ENCODE data around the gene LNX2.

Gene LNX2

DNA sequence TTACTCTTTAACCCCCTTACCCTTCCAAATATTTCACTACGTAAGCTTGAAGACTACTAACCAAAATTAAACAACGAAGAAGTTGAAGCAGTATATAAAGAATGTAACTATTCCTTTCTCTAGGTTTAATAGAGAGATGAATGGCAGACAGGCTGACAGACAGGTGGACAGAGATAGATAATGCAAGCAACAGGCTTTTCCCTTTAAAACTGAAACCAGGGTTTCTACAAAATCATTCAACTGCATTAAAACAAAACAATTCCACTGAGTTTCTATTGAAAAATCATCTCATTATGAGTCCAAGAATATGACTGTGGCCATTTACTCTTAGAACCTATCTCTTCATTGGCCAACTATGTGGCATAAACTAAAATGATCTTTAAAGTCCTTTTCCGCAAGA, 15.2 kb downstream of the LNX2 start:
- no peak for DNase-seq

DNA sequence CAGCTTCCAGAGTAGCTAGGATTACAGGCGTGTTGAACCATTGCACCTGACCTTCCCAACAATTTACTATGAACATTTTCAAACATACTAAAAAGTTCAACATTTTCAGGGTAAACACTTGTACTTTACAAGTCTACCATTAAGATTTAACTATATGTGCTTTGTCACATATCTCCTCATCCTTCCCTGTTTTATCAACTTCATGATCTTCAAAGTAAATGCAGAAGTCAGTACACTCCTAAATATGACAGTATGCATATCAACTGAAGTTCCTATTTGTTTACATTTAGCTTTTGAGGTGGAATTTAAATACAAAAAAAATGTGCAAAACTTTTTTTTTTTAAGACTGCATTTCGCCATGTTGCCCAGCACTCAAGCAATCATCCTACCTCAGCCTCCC, 18.5 kb downstream of the LNX2 start:
- DNase-seq: no peak

DNA sequence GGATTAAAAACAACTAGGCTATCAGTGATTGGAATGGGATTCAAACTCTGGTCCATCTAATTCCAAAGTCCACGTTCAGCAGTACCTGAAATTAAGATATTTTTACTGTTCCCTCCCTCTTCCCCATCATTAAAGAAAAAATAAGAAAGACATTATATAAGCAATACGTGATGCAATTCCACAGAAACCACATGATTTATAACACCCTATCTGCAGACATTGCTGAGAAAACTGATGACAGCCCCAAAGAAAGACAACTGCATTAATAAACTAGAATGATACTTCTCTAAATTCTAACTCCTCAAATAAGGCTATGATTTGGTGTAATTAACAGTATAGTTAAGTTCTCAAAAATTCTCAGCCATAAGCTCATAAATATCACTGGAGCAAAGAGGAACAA, 19.1 kb downstream of the LNX2 start:
- no peak for DNase-seq

DNA sequence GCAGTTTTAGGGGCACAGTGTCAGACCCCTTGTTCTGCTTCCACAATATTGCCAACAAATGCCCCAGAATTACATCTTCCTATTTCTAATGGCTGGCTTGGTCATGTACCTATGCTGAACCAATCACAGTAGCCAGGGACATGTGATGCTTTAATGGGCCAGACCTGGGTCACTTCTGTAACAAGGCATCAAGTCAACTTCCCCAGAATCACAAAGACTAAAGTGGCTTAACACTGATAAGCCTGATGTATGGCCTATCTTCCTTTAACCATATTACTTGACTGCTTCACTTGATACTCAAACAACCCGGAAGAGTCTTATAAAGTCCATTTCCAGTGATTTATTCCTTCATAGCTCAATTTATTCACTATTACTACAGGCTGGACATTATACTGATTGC, 19.6 kb downstream of the LNX2 start:
- DNase-seq: no peak

DNA sequence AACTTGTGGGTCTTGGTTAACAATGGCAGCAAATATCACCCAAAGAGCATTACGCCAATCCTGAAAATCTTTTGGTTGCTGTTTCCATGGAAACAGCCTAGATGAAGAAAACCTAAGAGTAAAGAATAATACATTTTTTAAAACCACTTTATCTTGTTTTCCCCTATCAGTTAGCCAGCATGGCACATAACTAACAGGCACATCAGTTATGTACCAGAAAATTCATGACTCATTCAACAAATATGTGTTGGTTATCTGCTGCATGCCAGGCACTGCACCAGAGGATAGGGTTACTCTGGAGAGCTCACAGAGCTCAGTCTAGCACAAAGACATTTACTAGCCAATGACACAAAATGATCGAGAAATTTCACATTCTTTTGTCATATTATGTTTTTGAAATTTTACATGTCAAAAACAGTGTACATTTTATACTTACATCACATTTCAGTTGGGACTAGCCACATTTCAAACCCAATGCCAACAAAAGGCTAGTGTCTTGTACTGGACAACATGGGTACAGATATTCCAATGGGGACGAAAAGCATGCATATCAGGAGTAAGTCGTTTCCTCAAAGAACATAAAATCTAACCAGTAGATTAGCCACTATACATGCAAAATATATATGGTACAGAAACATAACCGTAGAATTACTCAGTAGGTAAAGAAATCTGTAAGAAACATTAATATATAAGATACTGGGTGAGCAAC, 20.3 kb downstream of the LNX2 start:
- DNase-seq: no peak

DNA sequence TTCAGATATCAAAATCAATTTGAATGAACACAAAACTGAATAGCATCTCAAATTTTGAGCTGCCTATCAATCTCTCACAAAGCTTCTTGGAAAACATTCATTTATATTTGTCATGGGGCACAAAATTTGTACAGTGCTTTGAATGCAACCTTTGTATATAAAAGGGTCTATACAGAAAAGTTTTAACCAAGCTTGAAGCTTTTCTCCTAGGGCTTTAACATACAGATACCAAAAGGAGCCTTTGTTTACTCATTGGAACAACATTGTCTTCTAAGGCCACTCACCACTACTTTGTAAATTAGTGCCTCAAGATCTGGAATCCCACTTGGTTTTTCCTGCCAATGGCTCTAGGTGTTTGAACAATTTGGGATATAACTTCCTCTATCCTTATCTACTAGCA, 21.2 kb downstream of the LNX2 start:
- DNase-seq: no peak

DNA sequence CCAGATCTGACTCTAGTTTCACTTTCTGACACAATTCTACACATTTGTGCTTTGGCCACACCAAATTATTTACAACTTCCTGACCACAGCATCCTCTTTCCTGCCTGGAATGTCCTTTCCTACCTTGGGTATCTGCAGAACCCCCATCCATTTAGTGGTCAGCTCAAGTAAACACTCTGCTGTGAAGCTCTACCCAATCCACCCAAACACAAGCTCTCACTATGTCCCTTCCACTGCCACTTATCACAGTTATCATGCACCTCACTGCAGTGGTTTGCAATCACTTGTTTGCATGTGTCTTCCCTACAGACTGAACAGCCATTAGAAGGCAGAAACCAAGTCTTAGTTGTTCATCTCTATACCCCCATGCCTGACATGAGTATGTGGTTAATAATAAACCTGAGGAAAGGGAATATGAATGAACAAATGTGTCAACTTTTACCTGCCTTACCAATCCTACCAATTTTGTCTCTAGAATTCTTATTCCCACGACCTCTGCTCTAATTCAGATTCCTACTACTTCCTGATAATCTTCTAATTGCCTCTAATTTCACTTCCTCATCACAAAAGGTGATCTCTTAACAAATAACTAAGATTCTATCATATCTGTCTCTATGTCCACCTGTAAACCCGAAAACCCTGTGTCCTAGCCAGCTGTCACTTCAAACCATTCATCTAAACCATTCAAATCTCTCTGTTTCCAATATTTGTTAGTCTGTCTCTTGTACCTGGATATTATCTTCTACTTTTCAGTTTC, 25.1 kb downstream of the LNX2 start:
- no peak for DNase-seq

DNA sequence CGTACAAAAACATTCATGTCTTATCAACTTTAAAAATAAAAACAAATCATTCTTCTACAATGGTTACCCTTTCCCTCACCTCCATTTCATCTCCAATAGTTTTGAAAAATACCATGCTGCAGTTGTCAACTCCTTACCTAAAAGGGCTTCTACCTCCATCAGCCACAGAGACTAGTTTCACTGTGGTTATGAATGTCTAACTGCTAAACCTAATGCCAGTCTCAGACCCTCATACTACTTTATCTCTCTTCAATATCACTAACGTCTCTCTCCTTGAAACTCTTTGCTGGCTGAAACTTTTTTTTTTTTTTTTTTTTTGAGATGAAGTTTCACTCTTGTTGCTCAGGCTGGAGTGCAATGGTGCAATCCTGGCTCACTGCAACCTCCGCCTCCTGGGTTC, 27.1 kb downstream of the LNX2 start:
- DNase-seq: no peak

DNA sequence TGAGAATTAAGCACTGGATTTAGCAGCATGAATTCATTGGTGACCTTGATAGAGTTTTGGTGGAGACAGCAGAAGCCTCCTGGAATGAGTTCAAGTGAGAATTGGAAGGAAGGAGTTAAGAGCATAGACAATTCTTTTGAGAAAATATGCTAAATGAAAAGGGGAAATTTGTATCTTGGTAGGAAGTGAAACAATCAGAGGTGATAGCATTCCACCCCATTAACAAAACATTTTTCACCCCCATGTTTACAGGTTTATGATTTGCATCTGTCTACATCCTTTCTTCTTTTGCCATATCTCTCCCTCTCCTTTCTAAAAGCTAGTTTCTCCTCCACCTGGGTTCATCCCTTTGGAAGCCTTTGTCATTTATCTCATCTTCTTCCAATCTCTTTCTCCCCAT, 27.5 kb downstream of the LNX2 start:
- no peak for DNase-seq

DNA sequence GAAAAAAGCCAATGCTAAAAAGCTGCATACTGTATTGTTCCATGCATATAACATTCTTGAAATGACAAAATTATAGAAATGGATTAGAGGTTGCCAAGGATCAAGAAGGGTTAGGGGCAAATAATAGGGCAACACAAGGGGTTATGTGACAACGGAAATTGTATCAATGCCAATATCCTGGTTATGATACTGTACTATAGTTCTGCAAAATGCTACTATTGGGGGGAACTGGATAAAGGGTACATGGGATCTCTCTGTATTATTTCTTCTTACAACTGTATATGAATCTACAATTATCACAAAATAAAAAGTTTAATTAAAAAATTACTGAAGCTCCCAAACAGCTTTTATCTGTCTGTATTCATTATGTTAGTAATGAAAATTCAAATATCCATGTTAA, 31.9 kb downstream of the LNX2 start:
- DNase-seq: no peak

DNA sequence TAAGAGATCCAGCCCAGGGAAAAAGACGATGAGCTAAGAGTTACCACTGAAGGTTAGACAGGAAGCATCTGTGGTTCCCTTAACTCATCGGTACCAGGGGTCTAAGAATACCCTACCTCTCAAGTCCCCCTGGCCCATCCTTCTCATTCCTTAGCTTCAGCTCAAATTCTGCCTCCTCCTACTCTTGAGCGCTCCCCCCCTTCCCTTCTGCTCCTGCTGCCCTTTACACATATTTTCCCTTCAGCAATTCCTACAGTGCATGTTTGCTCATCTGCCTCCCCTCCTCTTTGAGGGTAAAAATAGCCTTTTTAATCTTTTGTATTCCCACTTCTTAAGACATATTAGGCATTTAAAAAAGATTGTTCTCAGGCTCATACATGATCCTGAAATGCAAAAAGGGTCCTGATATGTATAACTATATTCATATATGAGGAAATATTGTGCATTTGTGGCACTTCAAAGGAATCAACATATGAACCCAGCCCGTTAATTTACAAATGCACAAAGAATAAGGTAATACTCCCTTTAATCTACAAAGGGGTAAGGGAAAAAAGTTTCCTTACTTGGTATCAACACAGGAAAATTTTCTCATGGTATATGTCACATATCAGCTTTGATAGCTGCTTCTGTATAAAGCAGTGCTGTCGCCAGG, 33.1 kb downstream of the LNX2 start:
- no peak for DNase-seq

DNA sequence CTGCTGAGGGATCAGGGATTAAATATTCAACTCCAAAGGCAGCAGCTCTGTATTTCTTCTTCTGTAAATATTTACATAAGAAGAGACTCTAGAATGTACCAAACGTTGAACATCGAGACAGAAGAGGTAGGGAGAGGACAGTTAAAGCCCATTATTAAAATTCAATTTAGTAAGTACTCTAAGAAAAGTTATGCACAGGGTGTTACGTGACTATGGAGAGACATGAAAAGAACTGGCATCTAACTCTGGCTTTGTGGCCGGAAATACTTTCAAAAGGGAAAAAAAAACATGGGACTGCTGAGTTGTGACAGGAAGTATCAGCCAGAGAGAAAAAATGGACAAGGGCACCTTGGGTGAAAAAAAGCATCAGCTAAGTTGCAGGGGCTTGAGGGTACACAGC, 36.7 kb downstream of the LNX2 start:
- DNase-seq: no peak

DNA sequence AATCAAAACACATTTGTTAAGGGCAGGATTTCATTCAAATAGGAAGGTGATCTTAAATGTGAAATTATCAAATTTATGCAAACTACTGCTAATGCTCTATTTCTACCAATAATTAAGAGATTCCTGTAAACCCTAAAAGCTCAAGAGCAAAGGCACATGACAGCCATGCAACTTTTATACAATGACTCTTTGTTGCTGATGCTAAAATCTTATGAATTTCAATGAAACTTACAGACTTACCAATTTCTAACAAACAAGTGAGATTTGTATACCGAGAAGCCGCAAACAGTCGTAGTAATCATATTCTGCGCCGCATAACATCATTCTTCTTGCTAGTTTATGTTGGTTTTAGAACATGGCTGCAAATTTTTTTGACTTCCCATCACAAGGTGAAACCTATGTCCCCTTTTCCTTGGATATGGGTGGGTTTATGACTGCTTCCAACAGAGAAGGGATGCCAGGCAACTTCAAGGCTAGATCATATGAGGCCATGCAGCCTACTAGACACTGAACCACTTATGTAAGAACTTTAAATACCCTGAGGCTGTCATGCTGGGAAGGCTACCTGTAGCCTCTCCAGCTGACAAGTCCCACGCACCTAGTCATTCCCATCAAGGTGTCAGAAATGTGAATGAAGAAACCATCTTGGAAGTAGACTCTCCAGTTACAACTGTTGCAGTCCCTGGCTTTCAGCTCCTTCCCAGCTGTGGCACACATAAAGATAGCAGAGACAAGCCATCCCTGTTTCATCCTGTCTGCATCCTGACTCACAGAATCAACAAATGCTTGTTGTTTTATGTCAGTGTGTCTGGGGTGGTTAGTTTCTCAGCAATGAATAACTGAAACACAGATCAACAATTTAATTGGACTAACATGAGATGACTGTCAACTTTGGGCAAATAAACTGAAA, 42.0 kb downstream of the LNX2 start:
- DNase-seq: no peak

DNA sequence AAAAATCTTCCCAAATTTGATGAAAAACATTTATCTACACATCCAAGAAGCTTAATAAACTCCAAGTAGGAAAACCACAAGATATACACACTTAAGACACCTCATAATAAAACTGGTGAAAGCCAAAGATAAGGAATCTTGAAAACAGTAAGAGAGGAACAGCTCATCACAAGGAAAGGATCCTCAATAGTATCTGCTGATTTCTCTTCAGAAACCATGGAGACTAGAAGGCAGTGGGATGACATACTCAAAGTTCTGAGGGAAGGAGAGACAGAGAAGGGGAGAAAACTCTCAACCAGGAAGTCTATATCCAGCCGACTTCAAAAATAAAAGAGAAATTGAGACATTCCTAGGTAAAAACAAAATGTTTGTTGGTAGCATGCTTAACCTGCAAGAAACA, 45.7 kb downstream of the LNX2 start:
- no peak for DNase-seq

DNA sequence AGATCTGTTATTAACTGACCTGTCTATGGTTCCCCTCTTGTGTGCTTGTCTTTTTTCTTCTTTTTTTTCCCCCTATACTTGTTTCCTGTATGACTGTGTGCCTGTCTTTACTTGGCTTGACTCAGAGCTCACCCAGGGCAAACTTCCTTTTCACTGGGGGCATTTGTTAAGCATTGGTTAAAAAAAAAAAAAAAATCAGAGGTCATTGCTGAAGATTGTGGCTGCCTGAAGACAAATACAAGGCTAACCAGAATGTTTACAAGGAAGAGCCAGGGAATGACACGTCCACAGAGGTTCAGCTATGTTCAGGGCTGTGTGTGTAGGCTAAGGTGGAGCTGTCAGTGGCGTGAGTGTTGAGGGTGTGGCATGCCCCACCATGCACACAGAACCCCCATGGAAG, 47.1 kb downstream of the LNX2 start:
- DNase-seq: no peak

DNA sequence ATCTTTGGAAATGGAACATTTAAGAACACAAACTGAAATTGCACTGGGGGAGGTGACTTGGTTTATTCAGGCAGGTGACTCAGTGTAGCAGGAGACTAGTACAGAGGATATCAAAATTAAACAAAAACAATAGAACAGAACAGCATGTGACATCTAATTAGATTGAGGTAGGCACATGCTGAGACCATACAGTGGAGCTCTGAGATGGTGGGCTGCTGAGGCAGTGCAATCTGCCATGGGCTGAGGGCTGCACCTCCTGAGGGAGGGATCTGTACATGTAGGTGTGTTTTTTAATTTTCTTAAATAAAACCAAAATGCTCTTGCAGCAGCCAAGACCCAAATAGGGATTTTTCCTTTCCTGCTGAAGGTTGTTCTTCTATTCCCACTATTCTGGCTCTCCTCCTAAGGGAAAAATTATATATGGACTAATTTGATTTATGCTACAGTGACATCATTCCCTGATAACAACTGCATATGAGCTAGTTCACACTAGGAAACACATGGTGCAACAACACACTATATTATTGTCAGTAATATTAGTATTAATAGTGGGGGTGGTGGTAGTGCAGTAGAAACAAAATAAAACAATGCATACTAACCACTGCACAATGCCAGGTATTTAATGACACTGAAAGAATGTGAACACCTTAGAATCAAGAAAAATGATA, 48.0 kb downstream of the LNX2 start:
- no peak for DNase-seq

DNA sequence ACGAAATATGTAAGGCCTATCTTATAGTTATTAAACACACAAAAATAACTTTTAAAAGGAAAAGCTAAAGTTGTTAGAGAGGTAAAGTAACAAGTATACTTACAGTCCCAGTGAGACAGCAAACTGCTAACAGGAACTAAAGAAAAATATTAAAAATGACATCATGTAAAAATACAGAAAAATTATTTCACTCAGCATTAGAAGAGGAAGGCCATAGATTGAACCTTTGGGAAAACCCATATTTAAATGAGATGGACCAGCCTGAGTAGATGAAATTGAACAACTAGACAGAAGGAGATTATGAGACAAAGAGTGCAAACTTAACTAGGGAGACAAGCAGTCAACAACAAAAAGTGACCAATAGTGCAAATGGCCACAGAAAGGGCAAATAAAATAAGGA, 49.4 kb downstream of the LNX2 start:
- no peak for DNase-seq

DNA sequence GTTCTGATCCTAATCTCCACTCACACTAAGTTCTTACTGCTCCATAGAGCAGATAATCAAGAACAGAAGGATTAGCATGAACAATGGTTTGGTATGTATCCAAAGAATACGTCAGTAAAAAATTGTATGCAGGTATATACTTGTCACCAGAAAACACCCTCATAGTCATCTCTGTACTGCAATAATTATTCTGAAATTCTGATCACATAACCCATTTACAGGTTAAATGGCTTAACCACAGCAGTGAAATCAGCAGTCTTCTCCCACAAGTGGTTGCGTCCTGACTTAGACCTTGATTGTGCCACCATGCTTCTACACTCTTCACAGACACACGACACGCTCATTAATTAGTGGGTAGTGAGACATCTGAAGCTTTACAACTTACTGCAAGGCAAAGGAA, 50.9 kb downstream of the LNX2 start:
- DNase-seq: no peak

DNA sequence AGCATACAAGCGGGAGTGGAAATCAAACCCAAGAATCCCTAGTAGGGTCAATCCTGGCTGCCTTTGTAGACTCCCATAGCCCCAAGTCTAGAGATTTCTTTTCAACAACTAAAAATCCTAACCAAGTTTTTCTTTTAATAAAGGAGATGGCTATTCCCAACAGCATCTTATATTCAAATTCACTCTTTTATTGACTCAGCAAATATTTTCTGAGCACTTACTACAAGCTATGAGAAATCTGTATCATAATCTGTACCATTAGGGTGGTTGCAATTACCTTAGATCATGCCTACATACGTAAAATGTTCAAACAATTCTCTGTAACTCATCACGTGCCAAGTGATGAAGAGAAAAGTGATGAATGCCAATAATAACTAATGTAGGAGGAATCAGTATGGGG, 54.5 kb downstream of the LNX2 start:
- no peak for DNase-seq

DNA sequence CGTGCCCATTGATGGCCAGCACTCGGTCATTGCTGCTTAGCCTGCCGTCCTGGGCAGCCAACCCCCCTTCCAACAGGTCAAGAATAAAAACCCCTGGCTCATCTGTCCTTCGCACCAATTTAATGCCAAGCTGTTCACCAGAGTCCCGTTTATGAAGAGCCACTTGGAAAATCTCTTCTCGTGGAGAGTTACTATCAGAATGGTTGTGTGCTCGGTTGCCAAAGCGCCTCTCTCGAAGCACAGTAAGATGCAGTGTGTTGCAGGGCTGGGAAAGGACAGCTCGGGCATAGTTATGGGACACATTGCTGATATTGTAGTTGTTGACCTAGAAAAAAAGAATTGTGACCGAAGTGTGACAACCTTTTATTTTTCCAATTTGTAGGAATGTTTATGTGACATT, 57.9 kb downstream of the LNX2 start:
- no peak for DNase-seq

DNA sequence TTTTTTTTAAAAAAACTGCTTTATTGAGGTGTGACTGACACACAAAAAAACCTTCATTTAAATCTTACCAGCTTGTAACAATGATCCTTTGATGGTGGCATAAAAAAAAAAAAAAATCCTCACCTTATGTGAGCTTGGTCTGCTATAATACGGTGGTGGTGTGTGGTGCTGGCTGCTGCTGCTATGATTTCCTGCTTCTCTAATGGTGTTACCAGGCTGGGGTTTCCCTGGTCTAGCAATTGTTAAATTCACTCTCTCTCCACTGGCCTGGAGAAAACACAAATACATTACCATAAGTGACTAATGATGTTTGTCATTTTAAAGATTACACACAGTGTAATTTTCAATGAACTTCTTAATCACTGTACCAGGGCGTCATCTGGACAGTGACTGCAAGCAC, 60.6 kb downstream of the LNX2 start:
- no peak for DNase-seq

DNA sequence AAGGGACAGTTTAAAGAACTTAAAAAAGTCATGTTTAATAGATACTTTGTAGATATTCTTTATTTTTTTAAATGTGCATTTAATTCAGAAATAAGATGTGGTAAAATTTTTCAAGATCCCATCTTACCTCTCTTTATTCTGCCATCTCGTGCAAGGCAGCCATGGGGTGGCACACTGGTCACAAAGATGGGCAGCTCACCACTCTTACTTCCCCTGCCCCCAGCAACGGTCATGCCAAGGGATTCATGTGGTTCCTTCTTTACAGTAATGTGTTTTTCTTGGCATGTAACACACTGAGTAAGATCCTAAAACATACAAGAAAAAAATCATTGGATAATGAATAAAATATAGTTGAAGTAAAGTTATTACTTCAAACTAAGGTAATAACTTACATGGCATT, 64.2 kb downstream of the LNX2 start:
- DNase-seq: no peak

DNA sequence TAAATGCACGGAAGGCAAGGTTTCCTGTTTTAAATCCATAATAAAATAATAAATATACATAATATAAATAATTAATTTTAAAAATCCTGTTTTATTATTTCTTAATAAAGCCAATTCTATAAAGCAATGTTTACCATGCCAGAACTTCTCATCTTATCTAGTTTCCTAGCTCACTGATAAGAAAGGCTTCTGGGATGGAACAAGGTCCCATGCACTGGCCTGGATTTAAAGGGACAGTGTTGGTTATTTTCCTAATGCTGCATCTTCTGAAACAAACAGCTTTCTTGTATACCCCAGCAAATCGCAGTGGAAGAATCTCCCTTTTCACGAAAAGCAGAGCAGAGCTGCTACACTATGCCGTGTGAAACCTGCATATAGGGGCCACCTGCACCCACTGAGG, 68.8 kb downstream of the LNX2 start:
- no peak for DNase-seq
